Adrenal gland (tissue), 12 donors: ENCODE results near the gene OR4D10. TPM values are rescaled to one million over a fixed set of nuclear protein-coding genes. Genes with fewer than 3 reads are reported as not detected.

Experiments used
- DNase-seq, 7 donors: peaks; one replicate each; pipeline ENCODE4 v3.0.0-alpha.2; 2019 to 2020
- H3K27ac ChIP-seq, 5 donors: fragments of 200-600 bp; sonication (generic) in 4 of 5; 1 replicate in 3 of 5; 2 replicates in 2 of 5; pipeline versions ENCODE4 v1.5.1 to v1.8.0; 2016 to 2020; ENCODE audit warnings: mild to moderate bottlenecking in 1 of 5
- H3K27me3 ChIP-seq: fragments of 200-600 bp; 2 replicates; pipeline ENCODE4 v1.8.0; 2021
- H3K36me3 ChIP-seq, 2 donors: fragments of 200-600 bp; replicated peaks in 1 of 2; 1 replicate in 1 of 2; 2 replicates in 1 of 2; pipeline versions ENCODE4 v1.5.1 to v1.8.0; 2018 to 2022
- H3K4me1 ChIP-seq, 2 donors: fragments of 200-600 bp; replicated peaks in 1 of 2; 1 replicate in 1 of 2; 2 replicates in 1 of 2; pipeline versions ENCODE4 v1.5.1 to v1.8.0; 2018 to 2021
- H3K4me3 ChIP-seq, 4 donors: fragments of 200-600 bp; sonication (generic) in 3 of 4; one replicate each; pipeline ENCODE4 v1.5.1; 2016 to 2018
- H3K9me3 ChIP-seq, 3 donors: fragments of 200-600 bp; sonication (generic) in 1 of 3; replicated peaks in 1 of 3; 1 replicate in 2 of 3; 2 replicates in 1 of 3; pipeline versions ENCODE4 v1.5.1 to v1.8.0; 2016 to 2021
- POLR2A ChIP-seq, 2 donors: fragments of 450-650 bp; IDR thresholded peaks; one replicate each; pipeline ENCODE4 v1.6.1; 2017; ENCODE audit warnings: antibody characterized with exemption in 2 of 2, mild to moderate bottlenecking in 2 of 2, moderate library complexity in 1 of 2
- WGBS, 4 donors: extraction: QIAGEN DNeasy Blood & Tissue Kit in 2 of 4; methylation state at CpG; one replicate each; pipeline versions ENCODE4 v1.1.5 to v1.1.7; 2013 to 2017; 5-methylcytosine and 5-hydroxymethylcytosine counted together
- intact Hi-C, 2 donors: fragments of 100-400 bp; cut with DNase I; formaldehyde crosslinking; loops; one replicate each; pipeline versions ENCODE4 v1.14.1 to v1.15.0; 2022 to 2023
- polyA plus RNA-seq, 3 donors: library from polyadenylated mRNA; stranded (reverse); fragments of 200-250 nt in 2 of 3; fragments of 350-450 nt in 1 of 3; fragmentation: Illumina TruSeq in 1 of 3; extraction: RNeasy Lipid Tissue Mini Kit (QIAGEN cat#74804) in 1 of 3; gene quantifications; one replicate each; pipeline ENCODE4 v1.2.3, GENCODE V29; 2013 to 2014
- total RNA-seq, 9 donors: library from RNA; depleted of rRNA in 4 of 9; stranded (reverse); fragments of >200 nt in 4 of 9; fragments of 120-200 nt in 1 of 9; fragmentation: NEBNext Ultra II Directional in 1 of 9; extraction: Animal tissue kit (Norgen Biotek cat#: 25700) in 1 of 9; gene quantifications; one replicate each; pipeline versions ENCODE4 v1.1.0 to v1.2.4, GENCODE V29; 2013 to 2023
- TF ChIP-seq, protein P1 (sequence below), 6 experiments: fragments of 450-650 bp in 4 of 6; fragments of 200-600 bp in 2 of 6; sonication (generic) in 1 of 6; IDR thresholded peaks; 1 replicate in 5 of 6; 2 replicates in 1 of 6; pipeline versions ENCODE4 v1.5.1 to v1.8.0; 2016 to 2021; ENCODE audit warnings: antibody characterized with exemption in 6 of 6, mild to moderate bottlenecking in 2 of 6, moderate library complexity in 1 of 6
- donor health status: healthy with polysubstance abuse.
- donor health status: Bipolar disorder and iron deficiency.
- donor health status: DM: yes; HTN: yes; CAD: no.
- donor health status: DM: no; HTN: no; CAD: no.
- donor health status: DM: no; HTN: no; CAD: no.
- donor health status: DM: yes; HTN: yes; CAD: no.

The OR4D10 gene
- total and polyA plus RNA-seq, 12 donors: not detected

DNA sequence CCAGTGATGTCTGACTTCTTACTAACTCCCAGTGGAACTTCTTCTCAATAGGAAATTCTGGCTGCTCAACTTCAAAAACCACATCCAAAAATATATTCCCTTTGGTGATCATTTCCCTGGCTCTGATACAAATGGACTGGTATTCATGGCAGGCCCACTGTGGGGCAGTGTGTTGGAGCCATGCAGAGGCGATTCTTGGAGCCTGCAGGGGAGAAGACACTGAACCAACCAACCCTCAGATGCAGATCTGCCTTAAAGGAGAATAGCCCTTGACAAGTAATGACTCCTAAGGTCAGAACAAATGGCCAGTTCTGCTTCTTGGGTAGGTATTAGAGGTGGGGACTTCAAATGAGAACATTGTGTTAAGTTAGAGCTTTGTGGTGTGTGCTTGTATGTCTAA, 50.4 kb downstream of the OR4D10 start:
- no peaks in the 10 kb centered on the region for H3K36me3 ChIP-seq
- 33 to 63% (median 41%) methylated on average over 1 of the region's 1 CpG; no CpG with 5 or more reads in 1 of the 4 donors for WGBS, 4 donors
- no peaks in the 10 kb centered on the region for H3K9me3 ChIP-seq
- H3K27me3 ChIP-seq: no peaks in the 10 kb centered on the region
- H3K27ac ChIP-seq: no peak overlapping the region
- peak in 1 of 7 donors; percentile 11 for DNase-seq
- intact Hi-C loops: no loop called here
- no peaks in the 10 kb centered on the region for H3K4me1 ChIP-seq
- TF ChIP-seq, protein P1, sequence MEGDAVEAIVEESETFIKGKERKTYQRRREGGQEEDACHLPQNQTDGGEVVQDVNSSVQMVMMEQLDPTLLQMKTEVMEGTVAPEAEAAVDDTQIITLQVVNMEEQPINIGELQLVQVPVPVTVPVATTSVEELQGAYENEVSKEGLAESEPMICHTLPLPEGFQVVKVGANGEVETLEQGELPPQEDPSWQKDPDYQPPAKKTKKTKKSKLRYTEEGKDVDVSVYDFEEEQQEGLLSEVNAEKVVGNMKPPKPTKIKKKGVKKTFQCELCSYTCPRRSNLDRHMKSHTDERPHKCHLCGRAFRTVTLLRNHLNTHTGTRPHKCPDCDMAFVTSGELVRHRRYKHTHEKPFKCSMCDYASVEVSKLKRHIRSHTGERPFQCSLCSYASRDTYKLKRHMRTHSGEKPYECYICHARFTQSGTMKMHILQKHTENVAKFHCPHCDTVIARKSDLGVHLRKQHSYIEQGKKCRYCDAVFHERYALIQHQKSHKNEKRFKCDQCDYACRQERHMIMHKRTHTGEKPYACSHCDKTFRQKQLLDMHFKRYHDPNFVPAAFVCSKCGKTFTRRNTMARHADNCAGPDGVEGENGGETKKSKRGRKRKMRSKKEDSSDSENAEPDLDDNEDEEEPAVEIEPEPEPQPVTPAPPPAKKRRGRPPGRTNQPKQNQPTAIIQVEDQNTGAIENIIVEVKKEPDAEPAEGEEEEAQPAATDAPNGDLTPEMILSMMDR (IDR thresholded peaks at IDR 0.05): no peak
- TF ChIP-seq POLR2A (IDR thresholded peaks at IDR 0.05): no peak
- no peak overlapping the region for H3K4me3 ChIP-seq

GRCh38 chr11:59528711-59529110, 55.6 kb downstream of the OR4D10 start:
- Histone ChIP-seq H3K9me3 (no peaks in the 10 kb centered on the region), H3K27me3 (no peaks in the 10 kb centered on the region), H3K27ac (no peak overlapping the region), H3K36me3 (no peaks in the 10 kb centered on the region), H3K4me1 (no peaks in the 10 kb centered on the region), H3K4me3 (no peak overlapping the region)
- intact Hi-C loops: no loop called here
- DNase-seq: no peak
- WGBS, 4 donors: 61 to 72% (median 66%) methylated on average over 7 of the region's 7 CpGs
- TF ChIP-seq, protein P1 (IDR thresholded peaks at IDR 0.05): no peak
- TF ChIP-seq POLR2A (IDR thresholded peaks at IDR 0.05): no peak

Other genes starting within 250 kb of the OR4D10 start
- not detected for gene OR5AN1, start 114.4 kb upstream of the OR4D10 start, total RNA-seq
- not detected for gene OR5AN1, start 114.4 kb upstream of the OR4D10 start, polyA plus RNA-seq
- gene OR5A2, start 46.9 kb upstream of the OR4D10 start, total RNA-seq: not detected
- gene OR5A2, start 46.9 kb upstream of the OR4D10 start, polyA plus RNA-seq: not detected
- gene OR5A1, start 36.8 kb upstream of the OR4D10 start, total RNA-seq: not detected
- gene OR5A1, start 36.8 kb upstream of the OR4D10 start, polyA plus RNA-seq: not detected
- gene OR4D6, start 16.4 kb upstream of the OR4D10 start, total RNA-seq: not detected
- not detected for gene OR4D6, start 16.4 kb upstream of the OR4D10 start, polyA plus RNA-seq
- gene OR4D11, start 30.3 kb downstream of the OR4D10 start, total RNA-seq: not detected
- gene OR4D11, start 30.3 kb downstream of the OR4D10 start, polyA plus RNA-seq: not detected
- not detected for gene OR4D9, start 38.2 kb downstream of the OR4D10 start, total RNA-seq
- gene OR4D9, start 38.2 kb downstream of the OR4D10 start, polyA plus RNA-seq: not detected
- gene OSBP, start 142.5 kb downstream of the OR4D10 start, total RNA-seq: 100 to 1,000 TPM in 1 of 9 donors, 10 to 100 TPM in 8; 44.0 to 117 (median 85.4) TPM
- 100 to 1,000 TPM in 1 of 3 donors, 10 to 100 TPM in 2; 15.3 to 120 (median 18.5) TPM for gene OSBP, start 142.5 kb downstream of the OR4D10 start, polyA plus RNA-seq
- gene PATL1, start 195.7 kb downstream of the OR4D10 start, total RNA-seq: 10 to 100 TPM; 10.3 to 41.7 (median 20.8) TPM
- gene PATL1, start 195.7 kb downstream of the OR4D10 start, polyA plus RNA-seq: 10 to 100 TPM; 10.3 to 55.9 (median 11.3) TPM
- not detected for gene OR10V1, start 240.5 kb downstream of the OR4D10 start, total RNA-seq
- not detected for gene OR10V1, start 240.5 kb downstream of the OR4D10 start, polyA plus RNA-seq